Embryonic facial prominence (tissue), 1 donor: ENCODE measurements around the gene GFER.
"Not testable (repeated sequence)": the region's sequence is repeated elsewhere in the genome, so short reads cannot be mapped to it uniquely, and the experiment has no call there.

Experiments used
- DNase-seq: peaks from one replicate; pipeline ENCODE4 v3.0.0-alpha.2; 2016; ENCODE audit errors: extremely low spot score

The GFER gene

GRCh38 chr16:2005646-2006045 is 21.7 kb downstream of the GFER start:
- no peak for DNase-seq

DNA sequence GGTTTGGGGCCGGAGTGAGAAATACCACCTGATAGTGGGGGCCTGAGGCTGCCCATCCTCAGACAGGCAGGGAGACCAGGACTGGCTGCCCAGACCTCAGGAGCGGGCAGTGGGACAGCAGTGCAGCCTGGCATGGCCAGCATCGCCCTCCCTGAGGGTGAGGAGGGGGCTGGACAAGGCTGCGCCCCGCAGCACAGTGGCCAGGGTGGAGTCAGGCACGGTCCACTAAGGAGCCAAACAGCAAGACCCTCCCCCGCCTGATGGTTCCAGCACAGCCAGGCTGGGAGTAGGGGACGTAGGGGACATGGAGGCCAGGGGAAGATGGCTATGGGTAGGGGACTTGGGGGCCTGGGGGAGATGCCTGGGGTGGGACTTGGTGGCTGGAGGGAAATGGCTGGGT is 22.3 kb downstream of the GFER start:
- no peak for DNase-seq

DNA sequence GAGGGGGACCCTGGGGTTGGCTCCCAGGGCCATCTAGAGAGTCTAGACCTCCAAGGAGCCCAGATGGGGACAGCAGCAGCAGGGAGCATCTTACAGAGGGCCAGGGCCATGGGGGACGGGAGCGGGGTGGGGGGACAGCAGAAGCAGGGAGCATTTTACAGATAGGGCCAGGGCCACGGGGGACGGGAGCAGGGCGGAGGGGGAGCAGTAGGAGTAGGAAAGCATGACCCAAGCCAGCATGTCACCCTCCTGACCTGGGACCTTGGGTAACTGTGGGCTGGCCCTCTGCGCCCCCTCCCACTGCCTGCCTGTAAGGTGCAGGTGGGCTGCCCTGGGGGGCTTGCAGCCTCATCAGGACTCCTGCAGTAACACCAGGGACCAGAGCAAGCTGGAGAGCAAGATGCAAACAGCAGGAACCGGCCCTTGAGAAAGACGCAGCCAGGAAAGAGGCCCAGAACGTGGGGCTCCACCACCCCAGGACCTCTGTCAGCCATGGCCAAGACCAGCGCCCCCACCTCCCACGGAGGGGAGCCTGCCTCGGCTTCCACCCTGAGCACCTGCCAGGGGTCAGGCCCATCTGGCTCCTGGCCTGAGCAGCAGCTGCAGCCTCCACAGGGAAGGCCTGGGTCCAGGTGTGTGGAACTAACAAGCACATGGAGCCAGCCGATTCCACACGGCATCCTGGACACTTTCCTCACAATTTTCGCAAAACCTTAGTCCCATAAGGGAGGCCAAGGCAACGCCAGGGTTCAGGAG is 23.3 kb downstream of the GFER start:
- DNase-seq: no peak

- no peak for DNase-seq
Measured at GRCh38 chr16:2008009-2008526, 24.1 kb downstream of the GFER start.

DNA sequence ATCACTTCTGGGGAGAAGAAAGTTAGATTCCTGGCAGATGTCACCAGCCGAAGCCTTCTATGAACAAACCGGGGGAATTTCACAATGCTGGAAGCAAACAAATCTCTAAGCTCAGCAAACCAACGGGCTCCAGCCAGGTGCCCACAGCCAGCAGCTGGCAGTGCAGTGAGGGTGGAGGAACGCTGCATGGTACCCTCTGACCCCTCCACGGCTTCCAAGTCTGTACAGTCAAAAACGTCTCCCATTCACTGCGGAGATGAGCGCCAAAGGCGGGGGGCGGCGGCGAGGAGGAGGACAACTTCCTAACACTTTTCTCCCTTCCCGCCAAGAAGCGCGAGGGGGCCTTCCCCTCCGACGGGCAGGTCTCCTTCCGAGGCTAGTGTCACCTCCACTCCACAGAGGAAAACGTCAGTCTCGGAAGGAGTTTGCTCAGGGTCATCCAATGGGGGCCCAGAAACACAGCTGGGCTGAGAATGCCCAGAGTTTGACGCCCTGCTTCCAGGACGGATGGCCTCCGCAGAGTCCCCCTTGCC is 24.7 kb downstream of the GFER start:
- DNase-seq: no peak

DNA sequence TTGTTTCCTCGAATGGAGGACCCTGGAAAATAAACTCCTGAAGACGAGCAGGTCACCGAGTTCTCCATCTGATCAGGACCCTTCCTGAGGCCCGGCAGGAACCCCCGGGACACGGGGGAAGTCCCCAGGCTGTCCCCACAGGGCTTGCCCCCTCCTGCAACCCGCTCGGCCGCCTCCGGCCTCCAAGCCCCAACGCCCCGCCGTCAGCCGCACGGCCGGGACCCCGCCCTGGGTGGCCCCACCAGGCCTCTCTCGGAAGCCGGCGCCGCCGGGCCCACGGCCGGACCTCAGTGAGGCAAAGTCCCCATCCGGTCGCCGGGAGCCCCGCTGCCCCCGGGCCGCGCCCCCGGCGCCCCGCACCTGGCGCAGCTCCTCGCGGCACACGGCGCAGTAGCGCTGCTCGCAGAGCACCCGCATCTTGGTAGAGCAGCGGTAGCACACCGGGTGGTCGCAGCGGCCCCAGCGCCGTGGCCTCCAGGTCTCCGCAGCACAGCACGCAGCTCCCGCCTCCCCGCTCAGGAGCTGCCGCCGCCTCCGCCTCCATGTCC is 25.2 kb downstream of the GFER start:
- DNase-seq: no peak

GRCh38 chr16:2009791-2010510 is 26.0 kb downstream of the GFER start, which contains the start of gene ZNF598:
Gene ZNF598, minus strand, starts transcription at chr16:2009821.
- peak; percentile 80 for DNase-seq

GRCh38 chr16:2011726-2012125 is 27.7 kb downstream of the GFER start:
- not testable (repeated sequence) for DNase-seq

DNA sequence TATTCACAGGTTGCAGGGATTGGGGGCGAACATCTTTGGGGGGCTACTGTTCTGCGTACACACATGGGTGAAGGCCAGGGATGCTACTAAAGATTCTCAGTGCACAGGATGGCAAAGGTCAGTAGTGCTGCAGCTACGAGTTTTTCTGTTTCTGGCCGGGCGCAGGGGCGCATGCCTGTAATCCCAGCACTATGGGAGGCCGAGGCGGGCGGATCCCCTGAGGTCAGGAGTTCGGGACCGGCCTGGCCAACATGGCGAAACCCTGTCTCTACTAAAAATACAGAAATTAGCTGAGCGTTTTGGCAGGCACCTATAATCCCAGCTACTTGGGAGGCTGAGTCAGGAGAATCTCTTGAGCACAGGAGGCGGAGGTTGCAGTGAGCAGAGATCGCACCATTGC is 29.5 kb downstream of the GFER start:
- DNase-seq: no peak

DNA sequence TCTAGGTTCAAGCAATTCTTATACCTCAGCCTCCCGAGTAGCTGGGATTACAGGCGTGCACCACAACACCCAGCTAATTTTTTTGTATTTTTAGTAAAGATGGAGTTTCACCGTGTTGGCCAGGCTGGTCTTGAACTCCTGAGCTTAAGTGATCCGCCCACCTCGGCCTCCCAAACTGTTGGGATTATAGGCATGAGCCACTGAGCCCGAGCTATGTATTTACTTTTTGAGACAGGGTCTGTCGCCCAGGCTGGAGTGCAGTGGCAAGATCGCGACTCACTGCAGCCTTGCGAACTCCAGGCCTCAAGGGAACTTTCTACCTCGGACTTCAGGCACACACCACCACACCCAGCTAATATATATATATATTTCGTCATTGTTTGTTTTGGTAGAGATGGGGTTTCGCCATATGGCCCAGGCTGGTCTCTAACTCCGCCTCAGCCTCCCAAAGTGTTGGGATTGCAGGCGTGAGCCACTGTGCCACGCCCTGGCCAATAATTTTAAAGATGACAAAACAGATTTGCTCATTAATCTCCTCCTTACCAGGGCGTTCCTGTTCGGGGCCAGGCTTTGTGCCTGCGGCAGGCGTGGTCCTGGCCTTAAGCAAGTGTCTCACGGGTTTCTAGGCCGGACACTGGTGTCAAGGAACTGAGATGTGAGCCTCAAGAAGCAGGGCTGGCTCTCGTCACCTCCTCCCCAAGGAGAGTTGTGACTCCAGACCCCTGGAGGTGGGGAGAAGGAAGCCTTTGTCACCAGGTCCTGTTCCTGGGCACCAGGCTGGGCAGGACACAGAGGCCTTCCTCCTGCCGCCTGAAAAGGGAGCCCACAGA is 31.3 kb downstream of the GFER start:
- no peak for DNase-seq

GRCh38 chr16:2015947-2016208 is 31.9 kb downstream of the GFER start:
- no peak for DNase-seq

DNA sequence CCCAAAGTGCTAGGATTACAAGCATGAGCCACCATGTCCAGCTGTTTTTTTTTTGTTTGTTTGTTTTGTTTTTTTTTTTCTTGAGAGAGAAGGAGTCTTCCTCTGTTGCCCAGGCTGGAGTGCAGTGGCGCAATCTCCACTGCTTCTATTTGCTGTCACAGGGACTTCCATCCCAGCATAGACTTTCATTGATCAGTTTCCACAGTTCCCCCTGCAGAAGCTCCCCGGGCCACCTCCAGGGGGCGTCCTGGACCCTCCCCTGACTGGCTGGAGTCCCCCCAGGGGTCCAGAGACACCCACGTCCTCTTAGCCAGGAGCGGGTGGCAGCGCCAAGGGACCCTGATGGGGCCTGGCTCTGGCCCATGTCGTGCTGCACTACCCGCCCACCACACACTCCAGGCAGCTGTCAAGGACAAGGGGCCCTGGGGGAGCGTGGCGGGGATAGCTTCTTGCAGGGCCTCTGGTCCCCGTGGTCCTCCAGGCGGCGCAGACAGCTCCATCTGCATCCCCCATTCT is 32.5 kb downstream of the GFER start:
- DNase-seq: no peak

GRCh38 chr16:2019518-2019920 is 35.5 kb downstream of the GFER start, which contains the start of gene NPW:
Gene NPW, plus strand, starts transcription at chr16:2019785.
- DNase-seq: no peak

GRCh38 chr16:2019921-2020831 is 36.2 kb downstream of the GFER start:
- DNase-seq: no peak

GRCh38 chr16:2022723-2023091 is 38.7 kb downstream of the GFER start:
- DNase-seq: no peak

- no peak for DNase-seq
Measured at GRCh38 chr16:2023092-2024031, 39.4 kb downstream of the GFER start.

- no peak for DNase-seq
Measured at GRCh38 chr16:2024032-2024420, 40.0 kb downstream of the GFER start.

DNA sequence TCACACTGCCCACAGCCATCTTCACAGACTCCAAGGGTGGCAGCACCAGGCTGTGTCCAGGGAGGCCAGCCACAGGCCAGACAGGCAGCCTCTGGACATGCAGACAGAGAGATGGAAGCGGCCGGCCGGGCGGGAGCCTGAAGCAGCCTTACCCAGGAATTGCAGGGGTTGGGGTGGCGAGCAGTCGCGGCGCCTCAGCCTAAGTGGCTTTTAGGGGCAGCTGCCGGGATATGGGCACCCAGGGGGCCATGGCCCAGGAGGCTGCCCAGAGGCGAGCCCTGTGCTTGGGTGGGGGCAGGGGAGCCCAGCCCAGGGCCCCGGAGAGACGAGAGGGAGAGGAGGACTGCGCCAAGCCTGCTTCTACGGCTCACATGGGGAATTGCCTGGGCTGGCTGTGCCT is 41.3 kb downstream of the GFER start:
- no peak for DNase-seq

DNA sequence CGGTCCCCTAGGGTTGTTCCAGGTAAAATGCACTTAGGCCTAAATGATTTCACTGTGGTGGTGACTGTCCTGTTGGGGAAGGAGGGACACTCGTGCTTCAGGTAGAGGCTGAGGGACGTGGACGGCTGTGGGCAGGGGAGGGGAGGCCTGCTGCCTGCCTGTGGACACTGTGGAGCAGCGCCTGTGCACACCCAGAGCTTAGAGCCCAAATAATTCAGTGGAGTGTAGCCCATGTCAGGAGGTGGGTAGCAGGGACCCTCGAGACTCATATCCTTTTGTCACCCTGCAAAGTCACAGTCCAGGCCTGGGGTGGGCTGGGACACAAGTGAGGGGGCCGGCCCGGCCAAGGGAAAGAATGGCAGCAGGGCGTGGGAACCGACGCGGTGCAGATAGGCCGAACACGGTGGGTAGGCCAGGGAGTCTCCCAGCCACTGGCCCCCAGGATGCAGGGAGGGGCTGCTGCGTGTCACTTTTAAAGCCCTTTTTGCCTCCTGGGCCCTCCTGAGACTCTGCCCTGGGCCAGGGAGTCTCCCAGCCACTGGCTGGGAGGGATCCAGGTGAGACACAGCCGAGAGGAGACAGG is 42.0 kb downstream of the GFER start:
- no peak for DNase-seq
